Endothelial cell of umbilical vein (primary cell): Measurements from ENCODE around the gene NALCN.

ENCODE experiments used
- CTCF ChIP-seq, 2 donors: IDR thresholded peaks; 1 replicate in 1 of 2; 2 replicates in 1 of 2; pipeline ENCODE4 v1.5.1; 2011; ENCODE audit warnings: low read length in 2 of 2, mild to moderate bottlenecking in 2 of 2, moderate library complexity in 2 of 2, control low read depth in 1 of 2, inconsistent platforms in 1 of 2, low read depth in 1 of 2; ENCODE audit not compliant: insufficient read depth in 1 of 2; ENCODE audit errors: extremely low read depth in 1 of 2
- EZH2 ChIP-seq: IDR thresholded peaks from 2 replicates; pipeline ENCODE4 v1.6.1; 2012; ENCODE audit warnings: borderline replicate concordance, low read depth, mild to moderate bottlenecking, moderate library complexity, low read length, inconsistent platforms; ENCODE audit not compliant: severe bottlenecking
- FOS ChIP-seq: IDR thresholded peaks from 2 replicates; pipeline ENCODE4 v1.6.1; 2011; ENCODE audit warnings: mild to moderate bottlenecking, low read length, moderate library complexity, borderline replicate concordance; ENCODE audit not compliant: insufficient read depth
- MAX ChIP-seq: IDR thresholded peaks from 2 replicates; pipeline ENCODE4 v1.6.1; 2011; ENCODE audit not compliant: insufficient read depth, insufficient read length
- POLR2A ChIP-seq: IDR thresholded peaks from 2 replicates; pipeline ENCODE4 v1.6.1; 2012; ENCODE audit warnings: low read depth, mild to moderate bottlenecking, control low read depth, low read length
- POLR2AphosphoS5 ChIP-seq: IDR thresholded peaks from 2 replicates; pipeline ENCODE4 v1.6.1; 2012; ENCODE audit warnings: low read depth, mild to moderate bottlenecking, control low read depth, low read length, moderate library complexity; ENCODE audit not compliant: insufficient read depth

- TF ChIP-seq CTCF (IDR thresholded peaks at IDR 0.05; ENCODE audit: extremely low read depth in 1 of 2, insufficient read depth in 1 of 2, low read depth in 1 of 2, low read length in 2 of 2), result no peak
- no peak for TF ChIP-seq POLR2A
- TF ChIP-seq POLR2AphosphoS5, result no peak
- no peak for TF ChIP-seq MAX
- no peak for TF ChIP-seq EZH2
- TF ChIP-seq FOS, result no peak
Observed at GRCh38 chr13:101416181-101417042, at the start of gene NALCN.
